HG02678 (cell line): ENCODE results near the gene ZMIZ2.
"Not testable (repeated sequence)": the region's sequence is repeated elsewhere in the genome, so short reads cannot be mapped to it uniquely, and the experiment has no call there.

ENCODE experiments used
- ATAC-seq: cut with Tn5 transposase; IDR thresholded peaks from one replicate; pipeline ENCODE4 v1.9.1; 2021; ENCODE audit warnings: mild to moderate bottlenecking, moderate library complexity; ENCODE audit not compliant: unreplicated experiment

The ZMIZ2 gene

GRCh38 chr7:44797329-44798258, 48.9 kb downstream of the ZMIZ2 start:
- peak; percentile 50 for ATAC-seq

GRCh38 chr7:44798649-44799305, 50.1 kb downstream of the ZMIZ2 start:
- no peak for ATAC-seq

DNA sequence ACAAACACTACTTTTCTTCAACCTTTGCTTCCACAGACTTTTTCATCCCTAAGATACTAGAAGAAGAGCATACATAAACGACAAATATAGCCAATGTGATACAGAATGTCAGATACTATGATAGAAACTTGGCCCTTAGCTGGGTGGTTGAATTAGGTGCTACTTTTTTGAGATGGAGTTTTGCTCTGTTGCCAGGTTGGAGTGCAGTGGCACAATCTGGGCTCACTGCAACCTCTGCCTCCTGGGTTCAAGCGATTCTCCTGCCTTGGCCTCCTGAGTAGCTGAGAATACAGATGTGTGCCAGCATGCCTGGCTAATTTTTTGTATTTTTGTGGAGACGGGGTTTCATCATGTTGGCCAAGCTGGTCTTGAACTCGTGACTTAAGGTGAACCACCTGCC, 51.3 kb downstream of the ZMIZ2 start:
- ATAC-seq = no peak

GRCh38 chr7:44801890-44802289, 53.2 kb downstream of the ZMIZ2 start:
- no peak for ATAC-seq

DNA sequence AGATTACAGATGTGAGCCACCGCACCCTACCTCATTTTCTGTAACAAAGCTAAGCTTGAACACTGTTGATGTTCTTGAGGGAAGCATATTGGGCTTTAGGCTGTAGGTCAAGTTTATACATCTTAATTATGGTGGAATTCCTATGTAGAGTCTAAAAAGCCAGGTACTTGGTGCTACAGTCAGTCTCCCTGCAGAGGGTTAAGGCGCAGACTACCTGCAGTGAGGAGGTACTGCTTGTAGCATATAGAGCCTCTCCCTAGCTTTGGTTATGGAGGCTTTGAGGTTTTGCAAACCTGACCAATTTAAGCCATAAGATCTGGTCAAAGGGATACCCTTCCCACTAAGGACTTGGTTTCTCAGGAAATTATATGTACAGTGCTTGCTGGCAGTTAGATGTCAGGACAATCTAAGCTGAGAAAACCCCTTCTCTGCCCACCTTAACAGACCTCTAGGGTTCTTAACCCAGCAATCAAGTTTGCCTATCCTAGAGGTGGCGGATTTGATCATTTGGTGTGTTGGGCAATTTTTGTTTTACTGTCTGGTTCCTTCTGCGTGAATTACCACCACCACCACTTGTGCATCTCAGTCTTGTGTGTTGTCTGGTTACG, 53.9 kb downstream of the ZMIZ2 start:
- no peak for ATAC-seq

DNA sequence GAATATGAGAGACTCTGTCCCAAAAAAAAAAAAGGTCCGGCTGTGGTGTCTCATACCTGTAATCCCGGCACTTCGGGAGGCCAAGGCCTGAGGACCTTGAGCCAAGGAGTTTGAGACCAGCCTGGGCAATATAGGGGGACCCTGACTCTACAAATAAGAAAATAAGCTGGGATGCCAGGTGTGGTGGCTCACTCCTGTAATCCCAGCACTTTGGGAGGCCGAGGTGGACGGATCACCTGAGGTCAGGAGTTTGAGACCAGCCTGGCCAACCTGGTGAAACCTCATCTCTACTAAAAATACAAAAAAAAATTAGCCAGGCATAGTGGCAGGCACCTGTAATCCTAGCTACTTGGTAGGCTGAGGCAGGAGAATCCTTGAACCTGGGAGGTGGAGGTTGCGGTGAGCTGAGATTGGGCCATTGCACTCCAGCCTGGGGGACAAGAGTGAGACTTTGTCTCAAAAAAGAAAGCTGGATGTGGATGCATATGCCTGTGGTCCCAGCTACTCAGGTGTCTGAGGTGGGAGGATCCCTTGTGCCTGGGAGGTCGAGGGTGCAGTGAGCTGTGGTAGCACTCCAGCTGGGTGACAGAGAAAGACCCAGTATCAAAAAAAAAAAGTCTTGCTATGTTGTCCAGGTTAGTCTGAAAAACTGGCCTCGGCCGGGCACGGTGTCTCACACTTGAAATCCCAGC, 55.3 kb downstream of the ZMIZ2 start:
- ATAC-seq = not testable (repeated sequence)

- ATAC-seq = no peak
Measured at GRCh38 chr7:44805950-44806349, 57.3 kb downstream of the ZMIZ2 start.

DNA sequence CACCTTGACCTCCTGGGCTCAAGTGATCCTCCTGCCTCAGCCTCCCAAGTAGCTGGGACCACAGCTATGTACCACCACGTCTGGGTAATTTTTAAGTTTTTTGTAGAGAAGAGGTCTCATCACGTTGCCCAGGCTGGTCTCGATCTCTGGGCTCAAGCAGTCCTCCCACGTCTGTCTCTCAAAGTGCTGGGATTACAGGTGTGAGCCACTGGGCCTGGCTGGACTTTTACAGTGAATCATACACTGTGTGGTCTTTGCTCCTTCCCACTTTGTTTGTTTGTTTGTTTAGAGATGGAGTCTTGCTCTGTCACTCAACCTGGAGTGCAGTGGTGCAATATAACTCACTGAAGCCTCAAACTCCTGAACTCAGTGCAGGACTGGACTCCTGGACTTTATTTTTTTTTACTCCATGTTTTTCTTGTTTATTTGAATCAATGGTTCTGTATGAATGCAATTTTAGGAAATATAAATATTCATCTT, 60.3 kb downstream of the ZMIZ2 start:
- no peak for ATAC-seq

DNA sequence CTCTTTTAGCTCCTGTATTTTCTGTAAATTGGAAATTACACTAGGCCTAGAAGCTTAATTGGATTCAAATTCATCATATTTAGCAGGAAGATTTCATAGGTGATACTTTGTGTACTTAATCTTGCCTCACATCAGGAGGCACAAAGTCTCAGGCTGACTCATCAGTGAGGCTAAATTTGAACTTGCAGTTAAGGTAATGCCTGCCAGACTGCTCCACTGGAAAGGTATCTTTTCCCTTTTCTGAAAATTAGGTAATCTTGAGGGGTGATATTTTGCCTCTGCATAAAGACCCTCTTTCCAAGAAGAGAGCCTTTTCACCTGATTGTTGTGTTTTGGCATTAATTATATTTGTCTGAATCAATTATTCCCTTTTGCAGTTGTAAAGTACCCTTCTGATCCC, 62.4 kb downstream of the ZMIZ2 start:
- no peak for ATAC-seq

- ATAC-seq = no peak
Measured at GRCh38 chr7:44811571-44811970, 62.9 kb downstream of the ZMIZ2 start.

DNA sequence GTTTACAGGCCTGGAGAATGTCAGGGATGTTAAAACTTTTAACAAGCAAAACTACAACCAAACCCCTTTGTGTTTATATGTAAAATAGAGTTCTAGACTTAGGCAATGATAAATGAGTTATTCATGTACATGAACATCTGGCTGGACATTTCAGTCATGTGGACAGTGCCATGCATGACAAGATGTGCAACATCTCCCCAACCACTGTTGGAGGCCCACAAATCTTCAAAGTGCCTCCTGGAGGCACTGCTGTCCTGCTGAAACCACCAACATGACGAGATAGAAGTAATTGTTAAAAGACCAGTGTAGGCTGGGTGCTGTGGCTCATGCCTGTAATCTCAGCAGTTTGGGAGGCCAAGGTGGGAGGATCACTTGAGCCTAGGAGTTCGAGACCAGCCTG, 66.3 kb downstream of the ZMIZ2 start:
- no peak for ATAC-seq

GRCh38 chr7:44819292-44819691, 70.6 kb downstream of the ZMIZ2 start:
- ATAC-seq = no peak
